ENCODE measurements around the gene TMEM143. TPM values are rescaled to one million over a fixed set of nuclear protein-coding genes. Genes with fewer than 3 reads are reported as not detected.
"Not testable (repeated sequence)": the region's sequence is repeated elsewhere in the genome, so short reads cannot be mapped to it uniquely, and the experiment has no call there.

Gene TMEM143
- total RNA-seq, 1 donor from 2014 or later, result 8.5 TPM

DNA sequence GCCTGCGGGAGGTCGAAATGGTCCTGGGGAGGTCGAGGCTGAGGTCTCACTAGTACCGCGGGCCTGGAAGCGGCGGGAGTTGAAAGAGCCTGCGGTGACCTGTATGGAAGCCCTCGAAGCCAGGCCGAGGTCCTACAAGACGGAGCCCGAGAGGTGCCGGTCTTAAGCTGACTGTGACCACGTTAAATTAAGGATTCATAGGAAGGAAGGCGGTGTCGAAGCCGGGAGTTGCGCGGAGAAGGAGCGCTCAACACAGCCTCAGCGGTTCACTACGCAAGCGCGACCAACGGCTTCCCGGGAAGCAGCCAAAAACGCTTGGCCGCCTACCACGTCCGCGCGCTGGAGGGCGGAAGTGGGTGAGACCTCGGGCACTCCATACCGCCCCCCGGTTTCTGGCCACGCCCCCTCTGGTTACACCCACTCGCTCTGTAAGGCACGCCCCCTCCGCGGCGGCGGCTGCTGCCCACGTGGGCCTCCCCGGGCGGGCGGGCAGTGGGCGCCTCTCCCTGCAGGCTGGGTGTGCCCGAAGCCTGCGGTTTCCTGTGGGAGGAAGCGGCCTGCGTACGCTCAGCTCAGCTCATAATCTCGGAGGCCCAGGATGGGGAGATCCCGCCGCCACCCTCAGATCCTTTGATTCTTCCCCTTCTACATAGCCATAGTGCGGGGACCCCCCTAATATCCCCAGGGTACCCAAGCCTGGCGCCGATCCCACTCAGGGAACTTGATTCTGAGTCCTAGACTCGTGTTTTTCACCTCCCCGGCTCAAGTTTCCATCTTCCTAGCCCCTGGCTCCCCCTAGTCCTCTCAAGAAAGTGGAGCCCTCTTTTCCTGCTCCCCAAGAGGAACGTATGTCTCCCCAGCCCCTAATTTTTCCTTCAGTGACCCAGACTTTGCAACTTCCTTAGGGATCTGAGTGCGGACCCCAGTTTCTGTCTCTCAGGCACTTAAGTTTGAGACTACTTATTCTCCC lies 41.8 kb downstream of the TMEM143 start:
- Mint-ChIP-seq H3K4me3 (ENCODE audit: unreplicated experiment) (peak overlapping the region; percentile 90), H3K36me3 (ENCODE audit: low read depth, unreplicated experiment) (no peaks in the 10 kb centered on the region), H3K4me1 (ENCODE audit: unreplicated experiment) (peaks cover 28% of the 10 kb centered on the region), H3K27me3 (ENCODE audit: unreplicated experiment) (peaks cover 5% of the 10 kb centered on the region), H3K27ac (ENCODE audit: unreplicated experiment) (peak overlapping the region; percentile 97), H3K9me3 (ENCODE audit: unreplicated experiment) (no peaks in the 10 kb centered on the region)
- DNase-seq (ENCODE audit: low spot score), result peak; percentile 99
- TF ChIP-seq, protein P1, sequence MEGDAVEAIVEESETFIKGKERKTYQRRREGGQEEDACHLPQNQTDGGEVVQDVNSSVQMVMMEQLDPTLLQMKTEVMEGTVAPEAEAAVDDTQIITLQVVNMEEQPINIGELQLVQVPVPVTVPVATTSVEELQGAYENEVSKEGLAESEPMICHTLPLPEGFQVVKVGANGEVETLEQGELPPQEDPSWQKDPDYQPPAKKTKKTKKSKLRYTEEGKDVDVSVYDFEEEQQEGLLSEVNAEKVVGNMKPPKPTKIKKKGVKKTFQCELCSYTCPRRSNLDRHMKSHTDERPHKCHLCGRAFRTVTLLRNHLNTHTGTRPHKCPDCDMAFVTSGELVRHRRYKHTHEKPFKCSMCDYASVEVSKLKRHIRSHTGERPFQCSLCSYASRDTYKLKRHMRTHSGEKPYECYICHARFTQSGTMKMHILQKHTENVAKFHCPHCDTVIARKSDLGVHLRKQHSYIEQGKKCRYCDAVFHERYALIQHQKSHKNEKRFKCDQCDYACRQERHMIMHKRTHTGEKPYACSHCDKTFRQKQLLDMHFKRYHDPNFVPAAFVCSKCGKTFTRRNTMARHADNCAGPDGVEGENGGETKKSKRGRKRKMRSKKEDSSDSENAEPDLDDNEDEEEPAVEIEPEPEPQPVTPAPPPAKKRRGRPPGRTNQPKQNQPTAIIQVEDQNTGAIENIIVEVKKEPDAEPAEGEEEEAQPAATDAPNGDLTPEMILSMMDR (IDR thresholded peaks at IDR 0.05; ENCODE audit: unreplicated experiment), result no peak

DNA sequence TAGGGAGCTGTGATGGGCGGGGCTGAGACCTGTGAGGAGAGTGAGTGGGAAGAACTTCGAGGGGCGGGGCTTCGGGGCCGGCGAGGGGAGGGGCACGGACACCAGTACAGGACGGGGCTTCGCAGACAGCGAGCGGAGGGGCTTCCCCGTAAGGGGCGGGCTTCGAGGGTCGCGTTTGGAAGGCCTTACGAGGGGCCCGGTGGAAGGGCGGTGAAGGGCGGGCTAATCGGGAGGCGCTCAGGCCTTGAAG lies 42.4 kb downstream of the TMEM143 start:
- no peaks in the 10 kb centered on the region for H3K9me3 Mint-ChIP-seq (ENCODE audit: unreplicated experiment)
- peaks cover 5% of the 10 kb centered on the region for H3K27me3 Mint-ChIP-seq (ENCODE audit: unreplicated experiment)
- peak overlapping the region; percentile 90 for H3K4me3 Mint-ChIP-seq (ENCODE audit: unreplicated experiment)
- H3K36me3 Mint-ChIP-seq (ENCODE audit: low read depth, unreplicated experiment), result no peaks in the 10 kb centered on the region
- peak; percentile 97 for DNase-seq (ENCODE audit: low spot score)
- peak overlapping the region; percentile 97 for H3K27ac Mint-ChIP-seq (ENCODE audit: unreplicated experiment)
- peaks cover 28% of the 10 kb centered on the region for H3K4me1 Mint-ChIP-seq (ENCODE audit: unreplicated experiment)
- TF ChIP-seq, protein P1 (IDR thresholded peaks at IDR 0.05; ENCODE audit: unreplicated experiment), result no peak

DNA sequence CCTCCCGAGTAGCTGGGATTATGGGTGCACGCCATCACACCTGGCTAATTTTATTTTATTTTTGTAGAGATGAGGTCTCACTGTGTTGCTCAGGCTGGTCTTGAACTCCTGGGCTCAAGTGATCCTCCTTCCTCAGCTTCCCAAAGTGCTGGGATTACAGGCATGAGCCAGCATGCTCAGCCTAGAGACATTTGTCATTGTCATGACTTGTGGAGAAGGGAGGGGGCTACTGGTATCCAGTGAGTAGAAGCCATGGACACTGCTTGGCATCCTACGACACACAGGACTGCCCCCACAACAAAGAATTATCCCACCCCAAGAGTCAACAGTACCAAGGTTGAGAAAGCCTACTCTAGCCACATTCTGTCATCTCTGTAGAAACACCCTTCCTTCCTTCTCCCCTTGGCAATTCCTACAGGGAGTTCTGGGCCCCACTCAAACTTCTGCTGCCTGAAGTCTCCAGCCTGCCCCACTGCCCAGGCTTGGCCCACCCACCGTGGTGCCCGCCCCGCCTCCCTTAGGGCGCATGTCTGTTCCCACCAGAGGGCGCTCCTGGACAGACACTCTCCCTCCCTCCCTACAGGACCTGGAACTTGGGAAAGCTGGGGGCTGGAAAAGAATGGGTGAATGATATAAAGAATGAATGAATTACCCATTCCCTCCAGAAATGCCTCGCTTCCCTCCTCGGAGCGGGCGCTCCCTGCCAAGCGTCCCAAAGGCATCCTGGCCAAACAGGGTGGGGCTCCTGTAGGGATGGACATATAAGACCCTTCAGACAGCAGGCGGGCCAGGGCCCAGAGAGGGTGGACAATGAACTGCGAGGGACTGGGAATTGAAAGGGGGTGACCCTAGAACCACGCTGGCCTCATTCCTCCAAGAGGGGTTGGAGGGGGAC lies 43.8 kb downstream of the TMEM143 start:
- Mint-ChIP-seq H3K4me3 (ENCODE audit: unreplicated experiment) (no peak overlapping the region), H3K9me3 (ENCODE audit: unreplicated experiment) (no peaks in the 10 kb centered on the region), H3K36me3 (ENCODE audit: low read depth, unreplicated experiment) (no peaks in the 10 kb centered on the region), H3K27me3 (ENCODE audit: unreplicated experiment) (peaks cover 4% of the 10 kb centered on the region), H3K27ac (ENCODE audit: unreplicated experiment) (peak overlapping the region; percentile 97), H3K4me1 (ENCODE audit: unreplicated experiment) (peaks cover 27% of the 10 kb centered on the region)
- peak; percentile 91 for DNase-seq (ENCODE audit: low spot score)
- TF ChIP-seq, protein P1 (IDR thresholded peaks at IDR 0.05; ENCODE audit: unreplicated experiment), result peak; percentile 49

DNA sequence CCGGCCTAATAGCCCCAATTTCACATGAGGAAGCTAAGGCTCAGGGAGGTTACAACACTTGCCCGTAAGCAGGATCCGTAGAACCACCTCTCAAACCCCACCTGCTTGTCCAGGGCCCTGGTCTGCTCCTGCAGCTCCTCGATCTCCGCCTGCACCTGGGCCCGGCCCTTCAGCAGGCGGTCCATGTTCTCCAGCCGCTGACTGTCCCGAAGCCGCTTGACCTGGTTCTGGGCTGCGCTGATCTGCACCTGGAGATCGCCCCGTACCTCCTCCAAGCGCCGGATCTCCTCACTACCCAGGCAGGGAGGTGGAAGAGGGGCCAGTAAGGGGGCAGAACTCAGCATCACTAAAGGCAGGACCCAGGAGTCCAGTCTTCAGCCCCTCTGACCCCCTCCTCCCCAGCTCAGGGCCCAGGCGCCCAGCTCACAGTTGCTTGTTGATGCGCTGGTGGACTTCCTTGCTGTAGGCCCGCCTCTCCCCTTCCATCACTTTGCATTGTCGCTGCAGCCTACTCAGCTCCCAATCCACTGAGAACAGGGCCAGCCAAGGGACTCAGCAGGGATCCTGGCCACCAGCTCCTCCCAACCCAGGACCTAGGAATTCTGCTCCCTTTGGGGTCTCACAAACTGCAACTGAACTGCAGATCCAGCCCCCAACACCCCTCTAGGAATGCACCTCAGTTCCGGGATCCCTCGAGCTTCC lies 45.3 kb downstream of the TMEM143 start:
- Mint-ChIP-seq H3K27me3 (ENCODE audit: unreplicated experiment) (peaks cover 4% of the 10 kb centered on the region), H3K9me3 (ENCODE audit: unreplicated experiment) (no peaks in the 10 kb centered on the region), H3K27ac (ENCODE audit: unreplicated experiment) (no peak overlapping the region), H3K4me1 (ENCODE audit: unreplicated experiment) (peaks cover 15% of the 10 kb centered on the region), H3K4me3 (ENCODE audit: unreplicated experiment) (no peak overlapping the region), H3K36me3 (ENCODE audit: low read depth, unreplicated experiment) (no peaks in the 10 kb centered on the region)
- TF ChIP-seq, protein P1 (IDR thresholded peaks at IDR 0.05; ENCODE audit: unreplicated experiment), result no peak
- DNase-seq (ENCODE audit: low spot score), result no peak

DNA sequence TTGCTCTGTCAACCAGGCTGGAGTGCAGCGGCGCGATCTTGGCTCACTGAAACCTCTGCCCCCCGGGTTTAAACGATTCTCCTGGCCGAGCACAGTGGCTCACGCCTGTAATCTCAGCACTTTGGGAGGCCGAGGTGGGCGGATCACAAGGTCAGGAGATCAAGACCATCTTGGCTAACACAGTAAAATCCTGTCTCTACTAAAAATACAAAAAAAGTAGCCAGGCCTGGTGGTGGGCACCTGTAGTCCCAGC lies 46.1 kb downstream of the TMEM143 start:
- H3K9me3 Mint-ChIP-seq (ENCODE audit: unreplicated experiment); DNase-seq (ENCODE audit: low spot score); H3K27me3 Mint-ChIP-seq (ENCODE audit: unreplicated experiment); H3K27ac Mint-ChIP-seq (ENCODE audit: unreplicated experiment); H3K4me3 Mint-ChIP-seq (ENCODE audit: unreplicated experiment); H3K36me3 Mint-ChIP-seq (ENCODE audit: low read depth, unreplicated experiment): not testable (repeated sequence)
- H3K4me1 Mint-ChIP-seq (ENCODE audit: unreplicated experiment), result peaks cover 11% of the 10 kb centered on the region
